HG02938 (cell line): ENCODE measurements around the gene CELSR1.

Experiments
- ATAC-seq: cut with Tn5 transposase; IDR thresholded peaks from one replicate; pipeline ENCODE4 v1.9.1; 2021; ENCODE audit warnings: mild to moderate bottlenecking, moderate library complexity; ENCODE audit not compliant: unreplicated experiment

The CELSR1 gene

GRCh38 chr22:46465345-46465720 is 72.1 kb downstream of the CELSR1 start:
- no peak for ATAC-seq

DNA sequence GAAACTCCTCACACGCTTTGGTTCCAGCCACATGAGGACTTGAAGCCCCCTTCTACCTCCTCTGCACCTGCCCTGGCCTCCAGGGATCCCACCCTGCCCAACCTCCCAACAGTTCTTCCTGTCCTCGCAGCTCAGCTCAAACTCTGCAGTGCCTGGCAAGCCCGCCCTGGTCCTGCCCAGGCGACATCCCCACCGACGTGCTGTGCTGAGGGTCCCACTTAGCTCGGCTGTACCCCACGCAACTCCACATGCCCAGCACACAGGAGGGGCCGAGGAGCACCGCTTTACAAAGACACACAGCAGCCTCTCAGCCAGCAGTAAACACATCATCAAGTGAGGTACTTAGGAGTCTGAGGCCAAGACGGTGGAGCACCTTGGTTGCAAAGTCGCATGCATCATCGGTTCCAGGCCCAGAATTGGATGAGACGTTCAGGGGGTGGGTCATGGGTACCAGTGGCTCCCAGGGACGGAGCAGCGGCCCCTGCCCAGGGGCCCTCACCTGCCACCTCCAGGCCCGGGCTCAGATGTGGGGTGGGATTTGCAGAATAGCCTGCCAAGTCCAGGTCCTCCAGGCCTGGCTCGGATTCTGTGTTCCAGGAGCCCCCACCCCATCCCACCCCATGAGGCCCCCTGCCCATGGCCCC is 72.6 kb downstream of the CELSR1 start:
- no peak for ATAC-seq

DNA sequence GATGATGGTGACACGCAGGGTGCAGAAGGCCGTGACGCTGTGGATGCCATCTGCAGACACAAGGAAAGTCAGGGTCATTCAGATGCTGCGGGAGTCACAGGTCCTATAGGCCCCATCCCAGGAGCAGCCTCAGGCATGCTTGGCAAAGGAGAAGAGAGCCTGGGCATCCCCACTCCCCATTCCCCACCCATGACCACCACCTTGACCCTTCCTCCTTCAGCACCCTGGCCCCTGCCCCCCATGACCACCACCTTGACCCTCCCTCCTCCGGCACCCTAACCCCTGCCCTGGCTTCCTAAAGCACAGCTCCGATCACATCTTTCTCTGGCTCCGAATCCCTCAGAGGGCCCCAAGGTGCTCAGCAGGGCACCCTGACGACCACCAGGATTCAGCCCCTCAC is 73.1 kb downstream of the CELSR1 start:
- ATAC-seq: no peak

- no peak for ATAC-seq
Observed at GRCh38 chr22:46463435-46464227, 73.8 kb downstream of the CELSR1 start.

DNA sequence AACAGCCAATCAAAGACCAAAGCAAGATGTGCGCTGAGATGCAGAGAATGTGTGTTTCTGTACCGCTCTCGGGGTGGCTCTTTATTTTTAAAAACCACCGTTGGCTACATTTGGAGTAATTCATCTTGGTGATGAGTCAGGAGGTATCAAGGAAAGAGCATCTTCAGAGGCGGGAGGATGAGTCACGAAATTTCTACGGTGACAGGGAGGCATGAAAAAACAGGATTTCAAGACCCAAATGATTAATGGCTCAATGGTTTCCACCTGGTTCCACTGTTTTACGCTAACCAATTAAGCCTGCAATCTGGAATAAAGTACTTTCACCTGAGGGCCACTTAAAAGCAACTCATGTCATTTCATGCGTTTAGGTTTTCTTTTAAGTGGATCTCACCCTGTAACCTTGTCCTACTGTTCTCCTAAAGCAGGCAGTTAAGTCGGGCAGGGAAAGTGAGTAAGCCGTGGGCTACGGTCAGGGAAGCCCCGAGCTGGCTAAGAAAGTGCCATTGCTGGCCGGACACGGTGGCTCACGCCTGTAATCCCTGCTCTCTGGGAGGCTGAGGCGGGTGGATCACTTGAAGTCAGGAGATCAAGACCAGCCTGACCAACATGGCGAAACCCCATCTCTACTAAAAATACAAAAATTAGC is 74.6 kb downstream of the CELSR1 start:
- no peak for ATAC-seq

DNA sequence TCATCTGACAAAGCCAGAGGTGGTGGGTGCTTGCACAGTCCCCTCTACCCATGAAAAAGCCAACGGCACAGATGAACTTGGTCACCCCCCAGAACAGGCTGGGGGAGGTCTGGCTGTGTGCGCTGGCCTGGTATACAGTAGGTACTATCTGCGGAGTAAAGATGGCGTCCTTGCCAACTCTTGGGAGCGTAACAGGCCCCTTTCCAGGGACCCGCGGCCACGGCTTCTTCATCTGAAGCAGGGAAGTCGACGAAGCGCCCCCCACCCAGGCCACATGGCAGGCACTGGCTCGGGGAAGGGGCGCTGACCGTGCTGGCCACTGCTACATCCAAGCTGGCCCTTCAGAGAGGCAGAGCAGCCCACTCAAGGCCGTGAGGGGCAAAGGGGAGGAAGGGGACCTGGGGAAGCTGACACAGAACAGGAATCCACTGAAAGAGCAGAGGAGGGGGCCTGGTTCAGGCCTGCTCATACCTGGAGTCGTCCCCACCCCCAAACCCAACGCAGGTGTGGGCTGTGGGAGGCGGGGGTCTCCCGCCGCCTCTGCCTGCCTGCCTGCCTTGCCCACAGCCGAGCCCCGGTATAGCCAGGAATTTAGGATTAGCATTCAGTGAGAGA is 75.7 kb downstream of the CELSR1 start:
- no peak for ATAC-seq

- ATAC-seq: no peak
Observed at GRCh38 chr22:46460857-46461256, 76.6 kb downstream of the CELSR1 start.

DNA sequence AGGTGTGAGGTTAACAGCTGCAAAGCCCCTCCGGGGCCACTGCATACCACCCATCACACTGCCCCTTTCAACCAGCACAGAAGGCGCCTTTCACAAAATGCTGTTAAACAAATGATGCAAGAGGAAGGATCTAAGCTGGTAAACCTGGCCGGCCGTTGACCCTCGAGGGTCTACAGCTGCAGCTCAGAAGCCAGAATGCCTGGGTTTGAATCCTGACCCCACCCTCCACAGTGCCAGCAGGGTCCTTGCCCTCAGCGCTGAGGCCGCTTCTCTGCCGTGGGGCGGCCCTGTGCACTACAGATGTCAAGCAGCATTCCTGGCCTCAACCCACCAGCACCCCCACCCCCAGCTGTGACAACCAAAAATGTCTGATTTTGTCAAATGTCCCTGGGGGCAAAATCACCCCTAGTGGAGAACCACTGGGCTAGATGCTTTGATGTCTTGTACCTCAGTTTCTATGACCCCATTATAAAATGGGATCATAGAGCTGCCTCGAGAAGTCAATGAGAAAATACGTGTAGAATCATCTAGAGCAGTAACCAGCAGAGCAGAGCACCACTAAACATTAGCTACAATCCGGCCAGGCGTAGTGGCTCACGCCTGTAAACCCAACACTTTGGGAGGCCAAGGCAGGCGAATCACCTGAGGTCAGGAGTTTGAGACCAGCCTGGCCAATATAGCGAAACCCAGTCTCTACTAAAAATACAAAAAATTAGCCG is 77.9 kb downstream of the CELSR1 start:
- ATAC-seq: no peak

DNA sequence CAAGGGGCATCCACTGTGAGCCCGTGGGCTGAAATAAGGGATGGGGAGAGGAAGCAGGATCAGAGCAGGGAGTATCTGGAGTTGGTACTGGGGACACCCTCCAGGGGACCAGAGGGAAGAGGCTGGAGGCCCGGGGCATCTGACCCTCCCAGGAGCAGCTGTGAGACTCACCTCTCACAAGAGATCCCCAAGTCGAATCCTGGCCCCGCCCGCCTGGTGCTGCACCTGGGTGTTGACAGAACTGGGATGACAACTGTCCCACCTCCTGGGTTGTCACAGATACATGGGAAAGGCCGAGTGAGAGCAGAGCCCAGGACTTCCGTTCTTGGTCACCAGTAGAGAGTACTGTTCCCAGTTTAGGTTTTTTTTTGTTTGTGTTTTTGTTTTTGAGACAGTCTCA is 78.9 kb downstream of the CELSR1 start:
- ATAC-seq: no peak

DNA sequence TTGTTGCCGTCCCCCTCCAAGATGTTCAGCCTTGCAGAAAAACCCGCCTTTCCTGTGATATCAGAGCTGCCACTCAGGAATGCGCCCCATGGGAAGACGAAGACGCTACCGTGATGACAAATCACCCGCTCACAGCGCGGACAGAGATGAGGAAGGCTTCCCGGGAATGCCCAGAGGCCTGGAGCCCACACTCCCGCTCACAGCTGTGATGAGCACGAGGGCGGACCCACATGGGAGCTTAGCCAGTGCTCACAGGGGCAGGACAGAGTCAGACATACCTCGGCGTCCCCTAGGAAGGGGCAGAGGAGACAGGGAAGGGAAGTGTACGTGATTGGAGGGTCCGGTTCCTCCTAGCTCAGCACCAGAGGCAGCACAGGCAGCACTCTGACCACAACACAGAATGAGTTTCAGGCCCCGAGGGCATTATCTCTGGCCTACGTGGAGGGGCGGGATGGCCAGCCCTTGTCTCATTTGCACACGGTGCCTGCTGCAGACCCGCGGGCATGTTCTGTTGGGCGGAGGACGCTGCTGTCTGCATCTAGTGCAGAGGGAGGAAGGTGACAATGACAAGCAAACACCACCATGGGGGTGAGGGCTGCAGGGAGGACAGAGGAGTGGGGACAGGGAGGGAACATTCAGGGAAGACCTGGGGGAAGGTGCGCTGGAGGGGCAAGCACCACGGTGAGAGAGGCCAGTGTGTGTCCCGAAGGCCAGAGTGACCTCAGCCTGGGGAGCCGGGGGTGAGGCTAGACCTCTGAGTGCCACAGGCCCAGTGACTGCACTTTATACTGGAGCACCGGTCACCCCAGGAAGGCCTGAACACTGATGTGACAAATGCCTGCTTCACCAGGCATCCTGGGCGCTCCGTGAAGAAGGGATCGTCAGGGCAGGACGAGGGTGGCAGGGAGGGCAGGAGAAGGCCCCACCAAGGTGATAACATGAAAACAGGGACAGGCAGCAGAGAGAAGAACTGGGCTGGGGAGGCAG is 79.6 kb downstream of the CELSR1 start:
- no peak for ATAC-seq

- no peak for ATAC-seq
Observed at GRCh38 chr22:46456818-46457163, 80.6 kb downstream of the CELSR1 start.

DNA sequence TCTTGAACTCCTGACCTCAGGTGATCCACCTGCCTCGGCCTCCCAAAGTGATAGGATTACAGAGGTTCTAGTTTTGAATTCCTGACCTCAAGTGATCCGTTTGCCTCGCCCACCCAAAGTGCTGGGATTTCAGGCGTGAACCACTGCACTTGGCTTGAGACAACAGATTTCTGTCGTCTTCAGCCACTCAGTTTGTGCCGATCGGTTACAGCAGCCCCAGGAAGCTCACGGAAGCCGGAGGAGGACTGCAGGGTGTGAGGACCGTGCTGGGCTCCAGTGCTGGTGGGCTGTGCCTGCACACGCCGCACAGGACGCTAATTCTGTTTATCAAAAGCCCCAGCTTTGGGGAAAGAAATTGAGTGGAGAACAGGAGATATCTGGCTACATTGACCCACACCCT is 82.0 kb downstream of the CELSR1 start:
- ATAC-seq: no peak

- no peak for ATAC-seq
Observed at GRCh38 chr22:46454504-46455269, 82.7 kb downstream of the CELSR1 start.

- ATAC-seq: no peak
Observed at GRCh38 chr22:46453829-46454503, 83.5 kb downstream of the CELSR1 start.

DNA sequence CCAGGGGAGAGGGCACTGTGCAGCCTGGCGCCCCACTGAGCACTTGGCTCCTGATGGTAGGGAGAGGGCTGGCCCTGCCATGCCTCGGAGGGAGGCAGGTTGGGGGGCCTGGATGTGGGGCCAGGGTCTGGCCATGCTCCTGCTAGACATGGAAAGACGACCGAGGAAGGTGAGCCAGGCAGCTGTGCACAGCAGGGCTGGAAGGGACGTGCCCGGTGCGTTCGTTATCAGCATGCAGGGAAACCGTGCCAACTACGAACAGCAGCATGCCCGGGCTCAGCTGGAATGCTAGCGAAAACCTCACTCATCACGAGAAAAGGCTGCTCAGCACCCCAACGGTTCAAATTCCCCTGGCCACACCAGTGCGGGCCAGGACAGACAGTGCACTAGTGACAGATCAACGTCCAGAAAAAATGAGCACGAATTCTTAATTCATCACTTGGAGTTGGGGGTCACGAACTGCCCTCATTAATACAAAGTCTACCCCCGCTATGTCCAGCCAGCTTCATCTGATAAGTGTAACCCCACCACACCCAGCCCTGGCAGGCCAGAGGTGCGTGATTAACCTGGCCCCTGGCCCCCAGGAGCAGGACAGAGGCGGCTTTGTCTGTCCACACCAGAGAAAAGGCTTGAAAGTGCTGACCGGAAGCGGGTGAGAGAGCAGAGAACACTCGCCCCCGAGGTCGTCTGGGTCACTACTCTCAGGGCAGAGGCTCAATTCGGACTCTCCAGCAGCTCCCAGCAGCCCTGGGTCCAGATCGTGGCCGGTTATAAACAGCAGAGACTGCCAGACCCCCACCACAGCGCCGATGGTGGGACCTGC is 84.2 kb downstream of the CELSR1 start:
- ATAC-seq: no peak

GRCh38 chr22:46452195-46453005 is 85.0 kb downstream of the CELSR1 start:
- ATAC-seq: no peak

DNA sequence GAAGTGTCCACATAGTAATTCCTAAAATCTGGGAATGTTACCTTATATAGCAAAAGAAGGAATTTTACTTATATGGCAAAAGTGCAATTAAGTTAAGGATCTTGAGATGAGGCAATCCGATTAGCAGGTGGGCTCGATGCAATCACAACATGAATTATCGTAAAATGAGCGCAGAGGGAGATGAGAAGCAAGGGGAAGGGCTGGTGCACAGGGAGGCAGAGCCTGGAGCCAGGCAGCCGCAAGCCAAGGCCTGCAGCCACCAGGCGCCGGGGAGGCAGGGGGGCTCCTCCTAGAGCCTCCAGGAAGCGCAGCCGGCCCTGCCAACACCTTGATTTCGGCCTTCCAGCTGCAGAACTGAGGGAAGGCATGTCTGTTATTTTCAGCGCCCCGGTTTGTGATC is 85.7 kb downstream of the CELSR1 start:
- no peak for ATAC-seq
